GM12878 (cell line): ENCODE measurements around the gene ERVFRD-1.

Experiments used
- CTCF ChIP-seq, 3 experiments: IDR thresholded peaks in 2 of 3; conservative IDR thresholded peaks in 1 of 3; 2 replicates each; pipeline ENCODE4 v1.5.1; 2011; ENCODE audit warnings: low read depth in 3 of 3, low read length in 3 of 3, mild to moderate bottlenecking in 3 of 3, control low read depth in 2 of 3, moderate library complexity in 2 of 3, inconsistent platforms in 1 of 3, mixed read lengths in 1 of 3; ENCODE audit not compliant: control insufficient read depth in 2 of 3, insufficient read depth in 1 of 3; ENCODE audit errors: extremely low read depth in 1 of 3
- EZH2 ChIP-seq: IDR thresholded peaks from 2 replicates; pipeline ENCODE4 v1.6.1; 2012; ENCODE audit warnings: low read depth, mild to moderate bottlenecking, control low read depth, inconsistent platforms, low read length, borderline replicate concordance; ENCODE audit not compliant: control insufficient read depth
- FOXK2 ChIP-seq: fragments of 450-650 bp; IDR thresholded peaks from 2 replicates; pipeline ENCODE4 v1.6.1; 2017; ENCODE audit warnings: mild to moderate bottlenecking, moderate library complexity
- JUND ChIP-seq: IDR thresholded peaks from 2 replicates; pipeline ENCODE4 v1.6.1; 2012; ENCODE audit warnings: low read depth, mild to moderate bottlenecking, low read length, improper control_type of control experiment, moderate library complexity
- MXI1 ChIP-seq: fragments of 150-350 bp; IDR thresholded peaks from 2 replicates; pipeline ENCODE4 v1.6.1; 2011; ENCODE audit warnings: low read depth, mild to moderate bottlenecking, inconsistent platforms, low read length, improper control_type of control experiment
- MYB ChIP-seq: fragments of 150-350 bp; IDR thresholded peaks from 2 replicates; pipeline ENCODE4 v1.6.1; 2014; ENCODE audit warnings: mild to moderate bottlenecking, low read depth, low read length, borderline replicate concordance
- NFXL1 ChIP-seq: fragments of 450-650 bp; IDR thresholded peaks from 2 replicates; pipeline ENCODE4 v1.6.1; 2017; ENCODE audit warnings: antibody characterized with exemption, mild to moderate bottlenecking, borderline replicate concordance
- POLR2AphosphoS5 ChIP-seq: IDR thresholded peaks from 2 replicates; pipeline ENCODE4 v1.6.1; 2011; ENCODE audit warnings: mild to moderate bottlenecking, low read length, inconsistent platforms
- REST ChIP-seq: IDR thresholded peaks from 2 replicates; pipeline ENCODE4 v1.6.1; 2012; ENCODE audit warnings: mild to moderate bottlenecking, low read depth, low read length
- TAF1 ChIP-seq: IDR thresholded peaks from 2 replicates; pipeline ENCODE4 v1.6.1; 2011; ENCODE audit warnings: mild to moderate bottlenecking, low read depth, low read length, borderline replicate concordance
- TF ChIP-seq, protein P1 (sequence below): fragments of 450-650 bp; IDR thresholded peaks from 2 replicates; pipeline ENCODE4 v1.6.1; 2017; ENCODE audit warnings: mild to moderate bottlenecking
- TF ChIP-seq, protein P2 (sequence below): fragments of 450-650 bp; formaldehyde crosslinking; IDR thresholded peaks from 2 replicates; pipeline ENCODE4 v1.5.0; 2022; ENCODE audit warnings: mild to moderate bottlenecking, missing genetic modification characterization
- TF ChIP-seq, protein P3 (sequence below): fragments of 450-650 bp; IDR thresholded peaks from 2 replicates; pipeline ENCODE4 v1.6.1; 2017; ENCODE audit warnings: borderline replicate concordance
- TF ChIP-seq, protein P4 (sequence below): IDR thresholded peaks from 2 replicates; pipeline ENCODE4 v1.6.1; 2011; ENCODE audit warnings: low read depth, mild to moderate bottlenecking, low read length, moderate library complexity, borderline replicate concordance; ENCODE audit errors: extremely low read depth

- TF ChIP-seq, protein P1, sequence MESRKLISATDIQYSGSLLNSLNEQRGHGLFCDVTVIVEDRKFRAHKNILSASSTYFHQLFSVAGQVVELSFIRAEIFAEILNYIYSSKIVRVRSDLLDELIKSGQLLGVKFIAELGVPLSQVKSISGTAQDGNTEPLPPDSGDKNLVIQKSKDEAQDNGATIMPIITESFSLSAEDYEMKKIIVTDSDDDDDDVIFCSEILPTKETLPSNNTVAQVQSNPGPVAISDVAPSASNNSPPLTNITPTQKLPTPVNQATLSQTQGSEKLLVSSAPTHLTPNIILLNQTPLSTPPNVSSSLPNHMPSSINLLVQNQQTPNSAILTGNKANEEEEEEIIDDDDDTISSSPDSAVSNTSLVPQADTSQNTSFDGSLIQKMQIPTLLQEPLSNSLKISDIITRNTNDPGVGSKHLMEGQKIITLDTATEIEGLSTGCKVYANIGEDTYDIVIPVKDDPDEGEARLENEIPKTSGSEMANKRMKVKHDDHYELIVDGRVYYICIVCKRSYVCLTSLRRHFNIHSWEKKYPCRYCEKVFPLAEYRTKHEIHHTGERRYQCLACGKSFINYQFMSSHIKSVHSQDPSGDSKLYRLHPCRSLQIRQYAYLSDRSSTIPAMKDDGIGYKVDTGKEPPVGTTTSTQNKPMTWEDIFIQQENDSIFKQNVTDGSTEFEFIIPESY, result no peak
- TF ChIP-seq CTCF (IDR thresholded peaks at IDR 0.05 in 2 of 3, conservative IDR thresholded peaks at IDR 0.05 in 1 of 3; ENCODE audit: control insufficient read depth in 2 of 3, extremely low read depth in 1 of 3, insufficient read depth in 1 of 3, low read depth in 3 of 3, low read length in 3 of 3), result no peak
- no peak for TF ChIP-seq JUND
- TF ChIP-seq POLR2AphosphoS5, result no peak
- TF ChIP-seq, protein P2, sequence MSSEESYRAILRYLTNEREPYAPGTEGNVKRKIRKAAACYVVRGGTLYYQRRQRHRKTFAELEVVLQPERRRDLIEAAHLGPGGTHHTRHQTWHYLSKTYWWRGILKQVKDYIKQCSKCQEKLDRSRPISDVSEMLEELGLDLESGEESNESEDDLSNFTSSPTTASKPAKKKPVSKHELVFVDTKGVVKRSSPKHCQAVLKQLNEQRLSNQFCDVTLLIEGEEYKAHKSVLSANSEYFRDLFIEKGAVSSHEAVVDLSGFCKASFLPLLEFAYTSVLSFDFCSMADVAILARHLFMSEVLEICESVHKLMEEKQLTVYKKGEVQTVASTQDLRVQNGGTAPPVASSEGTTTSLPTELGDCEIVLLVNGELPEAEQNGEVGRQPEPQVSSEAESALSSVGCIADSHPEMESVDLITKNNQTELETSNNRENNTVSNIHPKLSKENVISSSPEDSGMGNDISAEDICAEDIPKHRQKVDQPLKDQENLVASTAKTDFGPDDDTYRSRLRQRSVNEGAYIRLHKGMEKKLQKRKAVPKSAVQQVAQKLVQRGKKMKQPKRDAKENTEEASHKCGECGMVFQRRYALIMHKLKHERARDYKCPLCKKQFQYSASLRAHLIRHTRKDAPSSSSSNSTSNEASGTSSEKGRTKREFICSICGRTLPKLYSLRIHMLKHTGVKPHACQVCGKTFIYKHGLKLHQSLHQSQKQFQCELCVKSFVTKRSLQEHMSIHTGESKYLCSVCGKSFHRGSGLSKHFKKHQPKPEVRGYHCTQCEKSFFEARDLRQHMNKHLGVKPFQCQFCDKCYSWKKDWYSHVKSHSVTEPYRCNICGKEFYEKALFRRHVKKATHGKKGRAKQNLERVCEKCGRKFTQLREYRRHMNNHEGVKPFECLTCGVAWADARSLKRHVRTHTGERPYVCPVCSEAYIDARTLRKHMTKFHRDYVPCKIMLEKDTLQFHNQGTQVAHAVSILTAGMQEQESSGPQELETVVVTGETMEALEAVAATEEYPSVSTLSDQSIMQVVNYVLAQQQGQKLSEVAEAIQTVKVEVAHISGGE (CRISPR knock-in tag), result no peak
- TF ChIP-seq MXI1, result no peak
- no peak for TF ChIP-seq FOXK2
- no peak for TF ChIP-seq MYB
- TF ChIP-seq TAF1, result no peak
- TF ChIP-seq NFXL1, result no peak
- TF ChIP-seq REST, result no peak
- no peak for TF ChIP-seq EZH2
- TF ChIP-seq, protein P3, sequence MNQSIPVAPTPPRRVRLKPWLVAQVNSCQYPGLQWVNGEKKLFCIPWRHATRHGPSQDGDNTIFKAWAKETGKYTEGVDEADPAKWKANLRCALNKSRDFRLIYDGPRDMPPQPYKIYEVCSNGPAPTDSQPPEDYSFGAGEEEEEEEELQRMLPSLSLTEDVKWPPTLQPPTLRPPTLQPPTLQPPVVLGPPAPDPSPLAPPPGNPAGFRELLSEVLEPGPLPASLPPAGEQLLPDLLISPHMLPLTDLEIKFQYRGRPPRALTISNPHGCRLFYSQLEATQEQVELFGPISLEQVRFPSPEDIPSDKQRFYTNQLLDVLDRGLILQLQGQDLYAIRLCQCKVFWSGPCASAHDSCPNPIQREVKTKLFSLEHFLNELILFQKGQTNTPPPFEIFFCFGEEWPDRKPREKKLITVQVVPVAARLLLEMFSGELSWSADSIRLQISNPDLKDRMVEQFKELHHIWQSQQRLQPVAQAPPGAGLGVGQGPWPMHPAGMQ, result no peak
- TF ChIP-seq, protein P4, sequence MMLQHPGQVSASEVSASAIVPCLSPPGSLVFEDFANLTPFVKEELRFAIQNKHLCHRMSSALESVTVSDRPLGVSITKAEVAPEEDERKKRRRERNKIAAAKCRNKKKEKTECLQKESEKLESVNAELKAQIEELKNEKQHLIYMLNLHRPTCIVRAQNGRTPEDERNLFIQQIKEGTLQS, result no peak
These were observed 378 bp upstream of the ERVFRD-1 start for GRCh38 chr6:11111769-11112437.
